Endothelial cell of umbilical vein (primary cell): Measurements from ENCODE around the gene KIAA1671. TPM values are rescaled to one million over a fixed set of nuclear protein-coding genes. Genes with fewer than 3 reads are reported as not detected.

Experiments used
- BruUV-seq: library from RNA; stranded (reverse); fragments of 400-500 nt; replicated peaks from 2 replicates; lab custom pipeline; 2021; lab: Mats Ljungman, UMichigan
- CTCF ChIA-PET: fragments of 300-600, 350-600 bp; sonication (Branson Sonifier 250); formaldehyde crosslinking; loops from one replicate; lab custom pipeline; 2021; ENCODE audit warnings: antibody characterized with exemption, inconsistent platforms; lab: Charles Lee
- POLR2A ChIA-PET: fragments of 300-600, 350-600 bp; sonication (Branson Sonifier 250); formaldehyde crosslinking; loops from one replicate; lab custom pipeline; 2021; ENCODE audit warnings: antibody characterized with exemption, inconsistent platforms; lab: Charles Lee
- DNase-seq: peaks from one replicate; pipeline ENCODE4 v3.0.0-alpha.2; 2011; ENCODE audit warnings: low read depth, low spot score
- FAIRE-seq: peaks from 2 replicates; lab custom pipeline; 2011; peaks lifted over from hg19 to GRCh38; lab: Jason Lieb, UNC
- H2AFZ ChIP-seq: 2 replicates; pipeline ENCODE4 v1.6.0; 2012; ENCODE audit warnings: low read depth, low read length, control low read depth, inconsistent platforms
- H3K27ac ChIP-seq: 2 replicates; pipeline ENCODE4 v1.5.1; 2011; ENCODE audit warnings: low read depth, mild to moderate bottlenecking, control low read depth, low read length, moderate library complexity; ENCODE audit not compliant: insufficient read depth
- H3K27me3 ChIP-seq, 2 experiments: 2 replicates each; pipeline versions ENCODE4 v1.6.0 to v1.6.1; 2011; ENCODE audit warnings: low read length in 2 of 2, mixed read lengths in 1 of 2; ENCODE audit not compliant: control insufficient read depth in 2 of 2, insufficient read depth in 2 of 2
- H3K36me3 ChIP-seq, 2 experiments: 2 replicates in 1 of 2; 3 replicates in 1 of 2; pipeline ENCODE4 v1.5.1; 2011; ENCODE audit warnings: low read length in 2 of 2, mild to moderate bottlenecking in 1 of 2, moderate library complexity in 1 of 2; ENCODE audit not compliant: control insufficient read depth in 2 of 2, insufficient read depth in 2 of 2; ENCODE audit errors: extremely low read depth in 1 of 2
- H3K4me1 ChIP-seq: 3 replicates; pipeline ENCODE4 v1.5.1; 2011; ENCODE audit warnings: mild to moderate bottlenecking, low read length; ENCODE audit not compliant: control insufficient read depth, insufficient read depth; ENCODE audit errors: extremely low read depth
- H3K4me2 ChIP-seq: 2 replicates; pipeline ENCODE4 v1.6.1; 2011; ENCODE audit warnings: low read length, control low read depth, mixed read lengths; ENCODE audit not compliant: insufficient read depth
- H3K4me3 ChIP-seq, 3 experiments: fragments of 200-600 bp in 1 of 3; sonication (generic), shearing (Covaris generic) in 1 of 3; replicated peaks in 1 of 3; 2 replicates each; pipeline ENCODE4 v1.5.1; 2011 to 2016; ENCODE audit warnings: control low read depth in 3 of 3, low read length in 3 of 3, mild to moderate bottlenecking in 2 of 3, inconsistent platforms in 1 of 3, low read depth in 1 of 3, moderate library complexity in 1 of 3; ENCODE audit not compliant: insufficient read depth in 1 of 3
- H3K79me2 ChIP-seq: 2 replicates; pipeline ENCODE4 v1.6.0; 2012; ENCODE audit warnings: low read length, inconsistent platforms; ENCODE audit not compliant: control insufficient read depth, insufficient read depth
- H3K9ac ChIP-seq: replicated peaks from 2 replicates; pipeline ENCODE3; 2011; ENCODE audit warnings: low read length, control low read depth; ENCODE audit not compliant: insufficient read depth; ENCODE audit errors: extremely low read depth
- H3K9me1 ChIP-seq: replicated peaks from 3 replicates; pipeline ENCODE4 v1.6.0; 2011; ENCODE audit warnings: mild to moderate bottlenecking, low read length; ENCODE audit not compliant: control insufficient read depth, insufficient read depth; ENCODE audit errors: extremely low read depth
- H3K9me3 ChIP-seq: replicated peaks from 2 replicates; pipeline ENCODE4 v1.5.1; 2012; ENCODE audit warnings: low read length, inconsistent platforms; ENCODE audit not compliant: control insufficient read depth, insufficient read depth
- H4K20me1 ChIP-seq: replicated peaks from 2 replicates; pipeline ENCODE3; 2011; ENCODE audit warnings: mild to moderate bottlenecking, low read length; ENCODE audit not compliant: control insufficient read depth, insufficient read depth; ENCODE audit errors: extremely low read depth
- EZH2 ChIP-seq: IDR thresholded peaks from 2 replicates; pipeline ENCODE4 v1.6.1; 2012; ENCODE audit warnings: borderline replicate concordance, low read depth, mild to moderate bottlenecking, moderate library complexity, low read length, inconsistent platforms; ENCODE audit not compliant: severe bottlenecking
- FOS ChIP-seq: IDR thresholded peaks from 2 replicates; pipeline ENCODE4 v1.6.1; 2011; ENCODE audit warnings: mild to moderate bottlenecking, low read length, moderate library complexity, borderline replicate concordance; ENCODE audit not compliant: insufficient read depth
- JUN ChIP-seq: IDR thresholded peaks from 2 replicates; pipeline ENCODE4 v1.6.1; 2011; ENCODE audit warnings: borderline replicate concordance, low read depth; ENCODE audit not compliant: insufficient read length, insufficient read depth
- MAX ChIP-seq: IDR thresholded peaks from 2 replicates; pipeline ENCODE4 v1.6.1; 2011; ENCODE audit not compliant: insufficient read depth, insufficient read length
- MYC ChIP-seq: IDR thresholded peaks from one replicate; pipeline ENCODE4 v1.6.1; 2011; ENCODE audit warnings: mild to moderate bottlenecking, low read depth, low read length
- POLR2AphosphoS5 ChIP-seq: IDR thresholded peaks from 2 replicates; pipeline ENCODE4 v1.6.1; 2012; ENCODE audit warnings: low read depth, mild to moderate bottlenecking, control low read depth, low read length, moderate library complexity; ENCODE audit not compliant: insufficient read depth
- dilution Hi-C: fragments of 300-500 bp; cut with MboI; formaldehyde crosslinking; loops from one replicate; pipeline ENCODE4 v1.15.0; 2019; ENCODE audit warnings: low sequenced_read_pairs; ENCODE audit not compliant: extremely low pct_ligation_motif_present
- intact Hi-C: fragments of 100-400 bp; cut with micrococcal nuclease; formaldehyde crosslinking; loops from one replicate; pipeline ENCODE4 v1.10.0; 2022
- polyA plus RNA-seq, 4 experiments: library from polyadenylated mRNA; depleted of rRNA in 3 of 4; stranded (reverse) in 3 of 4; unstranded in 1 of 4; fragments of >200 nt; gene quantifications; 2 replicates each; pipeline versions ENCODE4 v1.2.1 to v1.2.3, GENCODE V29; 2011 to 2012; ENCODE audit warnings: missing spikeins in 1 of 4
- total RNA-seq: library from RNA; stranded (reverse); gene quantifications from 2 replicates; pipeline ENCODE4 v1.2.3, GENCODE V29; 2021

Gene KIAA1671
- total and polyA plus RNA-seq, 2 donors (not counting 3 experiments of a cell fraction or from before 2014, with no cell fraction given): 23.1 to 85.1 TPM

GRCh38 chr22:25100402-25100801 is 147.9 kb downstream of the KIAA1671 start:
- Histone ChIP-seq H4K20me1 (no peaks in the 10 kb centered on the region), H2AFZ (no peak overlapping the region), H3K4me2 (no peak overlapping the region), H3K9me3 (no peaks in the 10 kb centered on the region), H3K4me3 (no peak overlapping the region), H3K27ac (no peak overlapping the region), H3K9me1 (no peaks in the 10 kb centered on the region), H3K36me3 (no peaks in the 10 kb centered on the region), H3K4me1 (no peaks in the 10 kb centered on the region), H3K27me3 (no peaks in the 10 kb centered on the region), H3K79me2 (no peaks in the 10 kb centered on the region), H3K9ac (no peak overlapping the region)
- intact Hi-C loops (no loop called here), dilution Hi-C loops (no loop called here)
- BruUV-seq: no TSS peak
- POLR2A ChIA-PET: no interaction called here
- FAIRE-seq: no peak
- DNase-seq: no peak
- TF ChIP-seq POLR2AphosphoS5 (no peak), JUN (no peak), EZH2 (no peak)
- CTCF ChIA-PET: no interaction called here

GRCh38 chr22:25100948-25101347 is 148.4 kb downstream of the KIAA1671 start:
- no peaks in the 10 kb centered on the region for H4K20me1 ChIP-seq
- DNase-seq (peak; percentile 70), FAIRE-seq (no peak)
- H3K4me1 ChIP-seq: no peaks in the 10 kb centered on the region
- H3K36me3 ChIP-seq: no peaks in the 10 kb centered on the region
- no peak overlapping the region for H3K9ac ChIP-seq
- no peaks in the 10 kb centered on the region for H3K9me1 ChIP-seq
- H2AFZ ChIP-seq: no peak overlapping the region
- no peak overlapping the region for H3K4me3 ChIP-seq
- ChIA-PET POLR2A (no interaction called here), CTCF (no interaction called here)
- no peak overlapping the region for H3K27ac ChIP-seq
- H3K9me3 ChIP-seq: no peaks in the 10 kb centered on the region
- intact Hi-C loops: no loop called here
- TF ChIP-seq MAX (no peak), MYC (no peak), FOS (no peak), JUN (no peak)
- no peaks in the 10 kb centered on the region for H3K27me3 ChIP-seq
- dilution Hi-C loops: no loop called here
- H3K79me2 ChIP-seq: no peaks in the 10 kb centered on the region
- H3K4me2 ChIP-seq: no peak overlapping the region
- no TSS peak for BruUV-seq
